GM21367 (cell line): Measurements from ENCODE around the gene TSN.

Source experiments
- ATAC-seq: cut with Tn5 transposase; IDR thresholded peaks from one replicate; pipeline ENCODE4 v1.9.1; 2021; ENCODE audit not compliant: unreplicated experiment

TSN gene

DNA sequence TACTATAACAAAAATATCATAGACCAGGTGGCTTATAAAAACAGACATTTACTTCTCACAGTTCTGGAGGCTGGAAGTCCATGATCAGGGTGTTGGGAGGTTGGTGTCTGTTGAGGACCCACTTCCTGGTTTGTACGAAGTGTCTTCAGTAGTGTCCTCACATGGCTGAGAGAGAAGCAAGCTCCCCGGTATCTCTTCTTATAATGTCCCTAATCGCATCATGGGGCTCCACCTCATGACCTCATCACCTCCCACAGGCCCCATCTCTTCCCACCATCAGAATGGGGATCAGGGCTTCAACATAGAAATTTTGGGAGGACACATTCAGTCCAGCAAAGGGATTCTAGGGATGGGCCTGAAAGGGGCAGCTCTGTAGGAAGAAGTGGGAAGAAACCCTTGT, 14.0 kb upstream of the TSN start:
- no peak for ATAC-seq

DNA sequence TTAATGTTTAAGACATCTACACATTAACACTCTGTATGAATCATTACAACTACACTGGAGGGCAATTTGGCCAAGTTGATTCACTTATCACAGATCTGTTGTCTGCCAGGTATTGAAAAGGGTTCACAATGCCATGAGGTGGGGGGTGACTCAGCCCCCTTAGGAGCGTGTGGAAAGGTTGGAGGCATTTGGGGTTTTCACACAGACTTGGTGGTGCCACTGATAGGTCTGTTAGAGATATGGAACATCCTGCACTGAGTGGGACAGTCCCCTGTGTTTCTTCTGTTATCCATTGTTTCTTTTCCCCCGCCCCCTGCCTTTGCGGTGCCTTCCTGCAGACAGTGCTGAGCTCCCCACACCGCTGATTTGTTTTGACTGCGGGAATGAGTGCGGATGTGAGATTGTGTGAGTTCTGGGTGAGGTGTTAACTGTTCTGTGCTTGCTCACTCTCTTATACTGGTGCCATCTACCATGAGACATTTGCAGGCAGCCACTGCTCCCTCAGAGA, 9.3 kb upstream of the TSN start:
- no peak for ATAC-seq

DNA sequence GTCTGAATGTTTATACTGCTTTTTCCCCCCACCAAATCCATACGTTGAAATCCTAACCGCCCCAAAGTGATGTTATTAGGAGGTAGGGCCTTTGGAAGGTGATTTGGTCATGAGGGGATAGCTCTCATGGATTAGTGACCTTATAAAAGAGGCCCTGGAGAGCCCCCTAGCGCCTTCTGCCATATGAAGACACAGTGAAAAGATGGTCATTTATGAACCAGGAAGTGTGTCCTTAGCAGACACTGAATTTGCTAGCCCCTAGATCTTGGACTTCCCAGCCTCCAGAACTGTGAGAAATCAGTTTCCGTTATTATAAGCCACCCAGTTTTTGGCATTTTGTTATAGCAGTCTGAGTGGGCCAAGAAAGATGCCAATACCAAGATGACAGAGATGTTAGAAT, 7.2 kb upstream of the TSN start:
- peak; percentile 75 for ATAC-seq

DNA sequence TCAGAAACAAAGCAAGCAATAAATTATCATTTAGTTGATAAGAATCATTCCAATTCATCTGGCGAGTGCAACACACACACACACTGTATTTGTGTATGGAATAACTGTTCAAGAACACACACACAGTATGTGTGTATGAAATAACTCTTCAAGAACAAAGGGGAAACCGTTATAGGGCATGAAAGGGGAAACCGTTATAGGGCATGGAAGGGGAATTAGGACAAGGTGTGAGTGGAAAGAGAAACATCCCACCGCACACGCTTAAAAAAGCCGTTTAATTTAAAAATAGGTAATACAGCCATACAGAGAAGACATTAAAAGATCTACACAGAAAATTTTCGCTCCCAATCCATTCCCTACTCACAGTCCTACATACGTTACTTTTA, 607 bp upstream of the TSN start:
- ATAC-seq: no peak

DNA sequence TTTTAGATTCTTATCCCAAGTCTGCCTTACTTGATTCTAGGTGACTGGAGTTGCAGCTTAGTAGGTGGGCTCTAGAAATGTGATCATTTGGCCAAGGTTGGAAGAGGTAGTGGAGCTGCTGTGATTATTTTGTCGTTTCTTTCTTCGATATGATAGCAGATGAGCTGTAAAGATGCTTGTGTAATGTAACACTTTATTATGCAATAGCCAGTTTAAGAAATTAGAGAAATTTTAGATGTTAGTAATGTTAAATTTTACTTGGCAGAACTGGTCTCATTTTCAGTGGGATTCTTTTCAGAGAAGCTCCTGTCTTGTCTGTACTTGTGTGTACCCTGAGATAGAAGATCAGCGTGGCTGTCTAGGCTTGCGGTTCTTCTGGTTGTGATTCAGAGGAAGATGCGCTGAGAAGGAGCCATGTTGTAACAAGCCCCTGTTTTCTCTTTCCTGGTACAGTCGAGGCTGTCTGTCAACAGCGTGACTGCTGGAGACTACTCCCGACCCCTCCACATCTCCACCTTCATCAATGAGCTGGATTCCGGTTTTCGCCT, 9.3 kb downstream of the TSN start:
- no peak for ATAC-seq

DNA sequence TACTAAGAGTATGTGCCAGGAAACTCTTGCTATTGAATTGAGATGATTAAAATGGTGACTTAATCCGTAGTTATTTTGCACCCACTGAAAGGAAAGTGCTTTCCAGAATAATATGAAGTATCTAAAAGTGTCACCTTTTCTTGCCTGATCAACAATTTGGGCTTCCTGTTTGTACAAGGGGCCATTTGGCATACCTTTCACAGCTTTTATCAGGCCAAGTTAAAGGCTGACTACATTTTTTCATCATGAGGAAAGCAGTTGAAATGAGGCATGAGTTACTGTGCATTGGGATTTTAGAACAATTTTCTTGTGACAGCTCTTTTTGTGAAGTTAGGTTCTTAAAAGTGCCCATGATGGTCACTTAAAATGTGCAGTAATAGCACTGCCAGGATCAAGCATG, 11.2 kb downstream of the TSN start:
- no peak for ATAC-seq

DNA sequence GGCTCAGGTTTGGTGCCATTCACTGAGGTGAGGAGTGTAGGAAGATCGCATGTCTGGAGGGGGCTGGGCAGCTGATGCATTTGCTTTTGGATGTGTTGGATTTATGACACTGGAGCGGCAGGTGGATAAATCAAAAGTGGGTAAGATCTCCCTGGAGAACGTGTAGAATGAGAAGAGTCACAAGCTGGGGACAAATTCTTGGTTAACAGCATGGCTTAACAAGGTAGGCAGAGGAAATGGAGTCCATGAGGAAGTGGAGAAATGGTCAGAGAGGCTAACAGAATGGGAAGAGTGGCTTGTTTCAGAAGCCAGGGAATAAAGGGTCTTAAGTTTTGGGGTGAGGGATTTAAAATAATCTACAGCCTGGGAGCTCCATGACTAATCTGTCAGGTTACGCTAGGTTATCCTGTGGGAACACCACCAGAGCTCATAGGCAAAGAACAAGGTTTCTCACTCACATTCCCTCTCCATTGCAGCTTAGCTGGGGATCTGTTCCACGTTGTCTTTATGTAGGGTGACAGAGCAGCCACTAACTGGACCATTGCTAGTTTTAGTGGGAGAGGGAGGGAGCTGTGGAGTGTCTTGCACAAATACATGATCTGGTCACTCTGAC, 12.8 kb downstream of the TSN start:
- no peak for ATAC-seq

DNA sequence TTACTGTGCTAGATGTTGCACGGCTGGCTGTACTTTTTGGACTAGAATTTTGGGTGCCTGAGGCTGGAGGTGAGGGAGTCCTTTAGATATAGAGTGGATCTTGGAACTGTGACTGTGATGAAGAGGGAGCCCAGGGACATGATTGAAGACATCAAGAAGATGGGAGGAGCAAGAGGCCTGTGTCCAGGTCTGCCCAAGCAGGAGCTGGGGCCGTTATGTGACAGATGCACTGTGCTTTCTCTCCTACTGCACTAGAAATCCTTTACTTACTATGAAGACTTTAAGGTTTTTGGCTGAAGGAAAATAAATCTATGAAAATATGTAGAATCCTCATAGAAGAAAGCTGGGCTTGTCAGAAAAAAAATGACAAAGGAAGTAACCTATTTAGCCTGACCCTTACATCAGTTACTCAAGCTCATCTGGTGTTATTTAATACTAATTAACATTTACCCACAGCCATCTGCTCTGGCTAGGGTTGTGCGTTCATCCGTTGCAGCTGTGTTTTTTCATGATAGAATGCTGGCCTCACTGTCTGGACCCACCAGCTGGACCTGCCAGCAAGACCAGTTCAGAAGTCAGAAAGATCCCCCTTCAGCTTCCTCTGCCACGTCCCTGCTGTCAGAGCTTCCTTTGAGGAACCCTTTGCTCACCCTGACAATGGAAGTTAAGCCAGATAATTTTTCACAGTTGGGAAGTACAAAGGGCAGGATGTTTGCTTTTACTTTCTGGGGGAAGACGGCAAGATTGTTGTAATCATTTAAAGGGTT, 16.7 kb downstream of the TSN start:
- ATAC-seq: no peak

DNA sequence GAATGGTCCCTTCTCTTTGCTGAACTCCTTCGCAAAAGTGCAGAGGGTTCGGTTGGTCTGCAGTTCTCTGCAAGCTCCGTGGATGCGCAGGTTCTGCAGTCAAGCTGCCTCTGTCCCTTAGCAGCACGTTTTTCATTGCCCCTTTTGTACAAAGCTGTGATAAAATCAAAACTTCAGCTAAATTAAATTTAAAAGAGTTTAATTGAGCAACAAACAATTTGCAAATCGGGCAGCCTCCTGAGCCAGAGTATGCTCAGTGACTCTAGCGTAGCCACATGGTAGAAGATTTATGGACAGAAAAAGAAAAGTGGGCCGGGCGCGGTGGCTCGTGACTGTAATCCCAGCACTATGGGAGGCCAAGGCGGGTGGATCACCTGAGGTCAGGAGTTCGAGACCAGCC, 18.8 kb downstream of the TSN start:
- ATAC-seq: no peak

DNA sequence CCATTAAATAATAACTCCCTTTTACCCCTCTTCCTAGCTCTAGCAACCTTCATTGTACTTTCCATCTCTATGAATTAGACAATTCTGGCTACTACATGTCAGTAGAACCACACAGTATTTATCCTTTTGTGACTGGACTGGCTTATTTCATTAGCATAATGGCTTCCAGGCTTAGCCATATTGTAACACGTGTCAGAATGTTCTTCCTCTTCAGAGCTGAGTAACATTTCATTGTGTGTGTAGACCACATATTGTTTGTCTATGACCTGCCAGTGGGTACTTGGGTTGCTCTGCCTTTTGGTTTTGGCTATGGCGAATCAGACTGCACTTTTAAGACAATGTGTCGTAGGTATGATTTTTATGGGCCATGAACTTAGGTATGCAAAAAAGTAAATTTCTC, 20.9 kb downstream of the TSN start:
- no peak for ATAC-seq

DNA sequence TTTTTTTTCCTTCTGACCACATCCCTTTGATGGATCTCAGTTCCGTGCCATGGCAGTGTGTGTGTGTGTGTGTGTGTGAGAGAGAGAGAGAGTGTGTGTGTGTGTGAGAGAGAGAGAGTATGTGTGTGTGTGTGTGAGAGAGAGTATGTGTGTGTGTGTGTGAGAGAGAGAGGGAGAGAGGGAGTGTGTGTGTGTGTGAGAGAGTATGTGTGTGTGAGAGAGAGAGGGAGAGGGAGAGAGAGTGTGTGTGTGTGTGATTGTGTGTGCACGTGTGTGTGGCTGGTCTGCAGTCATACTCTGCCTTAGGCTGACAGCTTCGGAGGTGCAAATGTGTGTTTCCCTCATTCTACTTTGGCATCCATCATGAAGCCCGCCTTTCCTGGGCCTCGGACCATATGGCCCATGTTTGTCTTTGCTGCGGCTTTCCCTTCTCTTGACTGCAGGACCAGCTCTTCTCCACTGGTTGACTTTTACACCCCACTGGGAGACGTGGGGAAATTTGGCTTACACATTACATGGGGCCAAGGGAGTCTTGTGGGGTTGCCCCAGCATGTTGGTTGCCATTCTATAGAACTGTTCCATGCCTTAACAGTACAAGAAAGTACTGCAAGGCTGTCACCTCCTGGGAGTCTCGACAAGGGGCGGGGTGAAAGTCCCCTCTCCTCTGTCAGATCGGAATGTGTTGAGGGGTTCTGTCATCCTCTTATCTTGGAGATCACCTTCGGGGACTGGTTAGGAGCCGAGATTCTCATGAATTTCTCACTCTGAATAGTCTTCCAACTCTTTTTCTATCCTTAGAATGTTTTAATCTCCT, 21.6 kb downstream of the TSN start:
- ATAC-seq: no peak

DNA sequence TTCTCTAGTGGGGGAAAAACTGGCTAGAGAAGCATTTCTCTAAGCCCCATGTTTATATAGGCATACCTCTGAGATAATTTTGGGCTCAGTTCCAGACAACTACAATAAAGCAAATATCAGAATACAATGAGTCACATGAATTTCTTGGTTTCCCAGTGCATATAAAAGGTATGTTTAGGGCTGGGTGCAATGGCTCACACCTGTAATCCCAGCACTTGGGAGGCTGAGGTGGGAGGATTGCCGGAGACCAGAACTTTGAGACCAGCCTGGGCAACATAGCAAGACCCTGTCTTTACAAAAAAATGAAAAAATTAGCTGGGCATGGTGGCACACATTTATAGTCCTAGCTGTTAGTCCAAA, 22.2 kb downstream of the TSN start:
- no peak for ATAC-seq

DNA sequence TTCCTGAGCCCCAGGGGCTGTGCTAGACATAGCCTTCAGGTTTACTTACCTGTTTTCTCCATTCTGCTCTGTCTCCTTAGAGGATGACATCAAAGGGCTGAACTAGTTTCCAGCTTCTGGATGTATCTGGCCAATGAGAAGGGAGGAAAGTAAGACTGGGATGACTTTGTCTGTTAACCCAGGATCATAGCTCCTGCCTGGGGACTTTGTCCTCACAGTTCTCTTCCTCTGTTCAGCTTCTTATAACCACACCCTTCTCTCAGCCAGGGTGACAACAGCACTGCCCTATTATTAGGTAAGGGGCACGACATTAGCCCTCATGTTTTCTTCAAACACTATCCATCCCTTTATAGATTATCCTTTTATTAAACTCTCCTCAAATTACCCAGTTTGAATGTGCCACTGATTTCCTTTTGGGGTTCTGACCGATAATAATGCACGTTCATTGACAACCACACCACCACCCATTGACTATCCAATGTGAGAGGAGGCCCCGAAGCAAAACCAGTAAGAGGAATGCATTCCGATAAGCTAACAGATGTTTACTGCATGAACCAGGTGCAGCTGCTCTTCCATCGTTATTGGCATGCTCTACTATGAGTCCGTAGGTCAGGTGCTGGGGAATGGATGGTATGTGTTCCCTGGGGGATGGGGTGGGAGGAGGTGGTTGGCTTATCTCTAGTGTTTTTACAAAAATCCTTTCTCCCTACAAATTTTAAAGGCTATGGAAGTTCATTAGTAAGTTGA, 23.5 kb downstream of the TSN start:
- no peak for ATAC-seq

DNA sequence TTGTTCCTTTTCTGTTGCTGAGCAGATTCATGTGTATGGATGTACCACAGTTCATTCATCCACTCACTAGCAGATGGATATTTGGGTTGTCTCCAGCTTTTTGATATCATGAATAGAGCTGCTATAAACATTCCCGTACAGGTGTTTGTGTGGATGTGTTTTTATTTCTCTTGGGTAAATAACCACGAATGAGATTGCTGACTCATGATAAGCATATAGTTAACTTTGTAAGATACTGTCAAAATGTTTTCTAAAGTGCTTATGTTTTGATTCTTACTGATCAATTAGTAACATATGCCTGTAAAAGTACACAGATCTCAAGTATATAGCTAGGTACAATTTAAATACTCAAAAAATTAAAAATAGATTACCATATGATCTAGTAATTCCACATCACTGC, 27.7 kb downstream of the TSN start:
- no peak for ATAC-seq

DNA sequence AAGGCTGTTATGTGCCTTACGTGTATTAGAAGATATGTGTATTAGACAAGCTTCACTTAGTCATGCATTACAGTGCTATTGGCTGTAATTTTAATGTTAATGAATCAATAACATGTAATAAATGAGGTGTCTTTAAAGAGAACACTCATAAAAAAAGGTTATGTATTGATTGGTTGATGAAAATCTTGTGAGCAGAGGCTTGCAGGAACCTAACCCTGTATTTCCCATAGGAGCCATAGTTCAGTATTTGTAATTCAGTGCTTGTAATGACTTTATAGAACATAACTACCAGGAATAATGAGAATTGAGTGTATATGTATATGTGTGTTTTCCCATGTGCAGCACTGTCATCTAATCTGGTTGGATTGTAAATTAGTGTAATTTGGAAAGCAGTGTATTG, 33.2 kb downstream of the TSN start:
- ATAC-seq: no peak

DNA sequence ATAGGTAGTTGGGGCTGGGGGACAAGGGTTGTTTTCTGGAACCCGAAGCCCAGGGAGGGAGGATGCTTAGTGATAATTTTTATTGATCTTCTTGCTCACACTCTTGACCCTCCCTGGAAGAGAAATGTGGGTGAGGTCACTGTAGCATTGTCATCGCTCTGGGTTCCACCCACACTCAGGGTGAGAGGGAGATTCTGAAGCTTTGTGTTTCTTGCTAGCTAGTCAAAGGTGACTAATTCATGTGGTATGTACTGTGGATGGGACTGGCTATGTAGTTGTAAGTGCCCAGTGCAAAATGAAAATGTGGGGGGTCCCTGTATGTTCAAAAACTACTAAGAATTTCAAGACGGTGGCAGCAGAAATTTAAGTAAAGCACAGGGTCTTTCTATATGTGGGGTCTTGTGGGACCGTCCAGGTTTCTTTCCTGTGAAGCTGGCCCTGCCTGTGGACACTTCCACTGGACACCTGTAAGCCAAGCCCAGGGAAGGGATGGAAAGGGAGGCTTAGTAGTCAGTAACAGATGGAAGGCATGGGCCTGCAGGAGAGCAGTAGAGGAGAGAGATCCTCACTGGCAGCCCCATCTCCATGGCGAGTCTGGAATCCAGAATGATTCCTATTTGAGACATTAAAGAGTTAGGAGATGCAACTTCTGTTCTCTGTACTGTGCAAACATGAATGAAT, 35.0 kb downstream of the TSN start:
- no peak for ATAC-seq

DNA sequence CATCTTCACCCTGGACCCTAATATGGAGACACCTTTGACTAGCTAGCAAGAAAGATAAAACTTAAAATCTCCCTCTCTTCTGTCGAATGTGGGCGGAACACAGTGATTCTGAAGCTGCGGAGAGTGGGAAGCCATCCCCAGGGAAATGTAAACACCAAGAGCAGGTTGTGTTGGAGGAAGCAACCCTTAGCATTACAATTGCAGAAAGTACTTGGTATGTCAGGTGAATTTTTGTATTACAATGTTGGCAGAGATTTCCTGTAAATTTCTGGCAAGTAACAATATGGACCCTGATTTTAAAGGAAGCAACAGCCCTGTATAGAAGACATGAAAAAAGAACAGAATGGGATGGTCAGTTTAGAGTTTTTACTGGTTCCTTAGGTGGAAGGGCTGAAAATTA, 35.8 kb downstream of the TSN start:
- no peak for ATAC-seq

DNA sequence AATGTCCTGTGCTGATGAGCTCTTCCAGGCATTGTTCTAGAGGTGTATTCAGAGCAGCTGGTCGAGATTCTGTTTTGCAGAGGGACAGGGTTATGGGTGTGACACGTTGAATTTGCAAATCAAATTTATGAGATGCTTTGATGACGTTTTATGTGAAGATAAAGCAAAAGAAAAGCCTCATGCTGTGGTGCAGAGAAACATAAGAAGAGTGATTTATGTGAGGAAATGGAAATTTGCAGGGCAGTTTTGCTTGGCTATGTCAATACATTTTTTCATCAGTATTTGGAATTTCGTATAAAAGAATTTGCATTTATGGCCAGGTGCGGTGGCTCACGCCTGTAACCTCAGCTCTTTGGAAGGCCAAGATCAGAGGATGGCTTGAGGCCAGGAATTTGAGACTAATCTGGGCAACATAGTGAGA, 36.4 kb downstream of the TSN start:
- ATAC-seq: no peak

DNA sequence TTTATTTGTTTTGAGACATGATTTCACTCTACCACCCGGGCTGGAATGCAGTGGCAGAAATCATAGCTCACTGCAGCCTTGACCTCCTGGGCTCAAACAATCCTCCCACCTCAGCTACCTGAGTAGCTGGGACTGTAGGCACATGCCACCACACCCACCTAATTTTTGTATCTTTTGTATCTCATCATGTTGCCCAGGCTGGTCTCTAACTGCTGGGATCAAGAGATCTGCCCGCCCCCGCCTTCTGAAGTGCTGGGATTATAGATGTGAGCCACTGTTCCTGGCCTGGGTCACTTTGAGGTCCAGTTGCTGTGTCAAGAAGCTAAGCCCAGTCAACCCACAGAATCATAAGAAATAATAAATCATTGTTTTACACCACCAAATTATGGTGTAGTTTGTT, 38.4 kb downstream of the TSN start:
- no peak for ATAC-seq

DNA sequence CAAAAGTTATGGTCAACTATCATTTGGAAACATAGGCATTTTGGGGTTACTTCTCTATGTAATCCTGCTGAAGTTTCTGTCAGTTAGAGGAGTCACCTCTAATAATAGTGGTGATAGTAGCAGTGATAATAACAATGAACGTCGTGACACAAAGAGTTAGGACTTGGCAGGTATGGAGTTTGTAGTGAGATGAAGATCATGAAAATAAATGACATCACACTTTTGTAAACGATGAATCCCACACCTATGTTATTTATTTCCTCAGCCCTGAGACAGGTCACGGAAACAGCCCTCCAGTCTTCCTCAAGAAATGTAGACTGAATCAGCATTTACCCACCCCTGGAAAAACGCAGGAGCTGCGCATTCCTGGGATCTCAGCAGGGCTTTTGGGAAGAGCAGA, 38.8 kb downstream of the TSN start:
- no peak for ATAC-seq

DNA sequence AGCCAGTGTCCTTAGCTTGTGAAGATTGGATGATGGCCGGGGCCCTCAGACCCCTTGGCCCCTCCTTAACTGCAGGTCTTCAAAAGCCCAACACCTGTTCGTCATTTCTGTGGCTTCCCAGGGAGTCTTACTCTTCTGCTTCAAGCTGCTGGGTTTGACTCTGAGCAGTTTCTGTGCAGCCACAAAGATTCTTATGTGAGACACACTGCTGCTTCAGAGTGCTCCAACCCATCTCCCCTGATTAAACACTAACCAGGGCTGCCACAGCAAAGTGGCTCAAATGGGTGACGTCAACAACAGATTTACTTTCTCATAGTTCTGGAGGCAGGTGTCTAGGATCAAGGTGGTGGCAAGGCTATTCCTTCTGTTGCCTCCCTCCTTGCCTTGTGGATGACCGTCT, 40.8 kb downstream of the TSN start:
- ATAC-seq: no peak
